ENCODE data around the gene VWA3B. TPM values are rescaled to one million over a fixed set of nuclear protein-coding genes. Genes with fewer than 3 reads are reported as not detected.

The VWA3B gene
- total RNA-seq, 1 donor from 2014 or later: not detected

DNA sequence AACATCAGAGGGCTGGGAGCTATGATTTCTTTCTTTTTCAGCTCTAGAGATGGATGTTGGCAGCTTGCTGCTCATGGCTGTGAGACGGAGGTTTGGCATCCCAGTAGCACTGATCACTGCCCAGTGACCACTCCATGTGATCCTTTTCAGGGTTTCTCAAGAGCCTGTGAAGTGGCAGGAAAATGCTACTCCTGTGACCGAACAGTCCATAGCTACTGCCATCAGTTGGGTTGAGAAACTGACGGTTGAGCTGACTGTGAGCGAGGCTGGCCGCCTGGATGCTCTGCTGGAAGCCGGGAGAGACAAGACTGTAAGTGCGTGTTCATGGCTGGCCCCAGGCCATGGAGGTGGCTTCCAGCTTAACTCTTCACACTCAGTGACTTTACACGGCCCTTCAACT is 34.2 kb downstream of the VWA3B start:
- no peak overlapping the region for H3K4me3 ChIP-seq (ENCODE audit: low read depth, low read length)
- TF ChIP-seq, protein P1, sequence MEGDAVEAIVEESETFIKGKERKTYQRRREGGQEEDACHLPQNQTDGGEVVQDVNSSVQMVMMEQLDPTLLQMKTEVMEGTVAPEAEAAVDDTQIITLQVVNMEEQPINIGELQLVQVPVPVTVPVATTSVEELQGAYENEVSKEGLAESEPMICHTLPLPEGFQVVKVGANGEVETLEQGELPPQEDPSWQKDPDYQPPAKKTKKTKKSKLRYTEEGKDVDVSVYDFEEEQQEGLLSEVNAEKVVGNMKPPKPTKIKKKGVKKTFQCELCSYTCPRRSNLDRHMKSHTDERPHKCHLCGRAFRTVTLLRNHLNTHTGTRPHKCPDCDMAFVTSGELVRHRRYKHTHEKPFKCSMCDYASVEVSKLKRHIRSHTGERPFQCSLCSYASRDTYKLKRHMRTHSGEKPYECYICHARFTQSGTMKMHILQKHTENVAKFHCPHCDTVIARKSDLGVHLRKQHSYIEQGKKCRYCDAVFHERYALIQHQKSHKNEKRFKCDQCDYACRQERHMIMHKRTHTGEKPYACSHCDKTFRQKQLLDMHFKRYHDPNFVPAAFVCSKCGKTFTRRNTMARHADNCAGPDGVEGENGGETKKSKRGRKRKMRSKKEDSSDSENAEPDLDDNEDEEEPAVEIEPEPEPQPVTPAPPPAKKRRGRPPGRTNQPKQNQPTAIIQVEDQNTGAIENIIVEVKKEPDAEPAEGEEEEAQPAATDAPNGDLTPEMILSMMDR (IDR thresholded peaks at IDR 0.05; ENCODE audit: insufficient read depth, low read length, severe bottlenecking): no peak
- no peaks in the 10 kb centered on the region for H3K36me3 ChIP-seq (ENCODE audit: control insufficient read depth, insufficient read depth, low read length)
- DNase-seq (ENCODE audit: low read depth): no peak
- FAIRE-seq: no peak
- H3K27me3 ChIP-seq (ENCODE audit: control insufficient read depth, insufficient read depth, low read length): no peaks in the 10 kb centered on the region

DNA sequence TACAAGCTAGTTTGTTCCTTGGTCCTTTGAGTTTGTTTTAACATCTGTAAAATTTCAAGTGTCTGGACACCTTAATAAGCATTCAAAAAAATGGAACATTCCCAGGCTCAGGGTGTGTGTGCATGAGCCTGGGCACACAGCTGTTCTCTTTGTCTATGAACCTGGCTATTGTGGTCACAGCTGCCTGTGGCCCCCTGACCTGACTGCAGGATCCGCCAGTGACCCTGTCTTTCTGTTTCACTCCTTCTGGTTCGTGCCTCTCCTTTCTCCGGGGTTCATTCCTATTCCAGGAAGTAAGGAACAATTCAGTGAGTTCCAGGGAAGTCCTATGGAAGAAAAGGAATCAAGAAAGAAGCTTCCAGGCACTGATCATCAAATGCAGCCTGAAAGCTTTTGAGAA is 35.6 kb downstream of the VWA3B start:
- Histone ChIP-seq H3K36me3 (ENCODE audit: control insufficient read depth, insufficient read depth, low read length) (no peaks in the 10 kb centered on the region), H3K27me3 (ENCODE audit: control insufficient read depth, insufficient read depth, low read length) (no peaks in the 10 kb centered on the region), H3K4me3 (ENCODE audit: low read depth, low read length) (no peak overlapping the region)
- TF ChIP-seq, protein P1 (IDR thresholded peaks at IDR 0.05; ENCODE audit: insufficient read depth, low read length, severe bottlenecking): no peak
- FAIRE-seq: no peak
- DNase-seq (ENCODE audit: low read depth): no peak

DNA sequence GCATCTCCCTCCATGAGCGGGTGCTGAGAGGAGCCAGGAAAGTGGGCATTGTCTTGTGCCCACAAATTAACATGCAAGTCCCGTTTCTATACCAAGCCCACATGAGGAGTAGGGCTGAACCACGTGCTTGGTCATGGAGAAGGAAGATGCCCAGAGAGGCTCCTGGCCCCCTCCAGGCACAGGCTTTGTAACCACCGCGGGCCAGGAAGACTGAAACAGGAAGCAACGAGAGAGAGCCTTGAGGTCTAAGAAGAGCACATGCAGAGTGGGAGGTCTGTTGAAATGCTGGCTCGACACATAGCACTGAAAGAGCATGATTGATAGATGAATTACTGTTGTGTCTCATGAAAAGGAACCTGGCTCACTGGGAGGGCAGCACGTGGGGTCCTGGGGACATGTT is 36.3 kb downstream of the VWA3B start:
- H3K36me3 ChIP-seq (ENCODE audit: control insufficient read depth, insufficient read depth, low read length): no peaks in the 10 kb centered on the region
- no peaks in the 10 kb centered on the region for H3K27me3 ChIP-seq (ENCODE audit: control insufficient read depth, insufficient read depth, low read length)
- DNase-seq (ENCODE audit: low read depth): no peak
- FAIRE-seq: no peak
- H3K4me3 ChIP-seq (ENCODE audit: low read depth, low read length): no peak overlapping the region
- TF ChIP-seq, protein P1 (IDR thresholded peaks at IDR 0.05; ENCODE audit: insufficient read depth, low read length, severe bottlenecking): no peak

DNA sequence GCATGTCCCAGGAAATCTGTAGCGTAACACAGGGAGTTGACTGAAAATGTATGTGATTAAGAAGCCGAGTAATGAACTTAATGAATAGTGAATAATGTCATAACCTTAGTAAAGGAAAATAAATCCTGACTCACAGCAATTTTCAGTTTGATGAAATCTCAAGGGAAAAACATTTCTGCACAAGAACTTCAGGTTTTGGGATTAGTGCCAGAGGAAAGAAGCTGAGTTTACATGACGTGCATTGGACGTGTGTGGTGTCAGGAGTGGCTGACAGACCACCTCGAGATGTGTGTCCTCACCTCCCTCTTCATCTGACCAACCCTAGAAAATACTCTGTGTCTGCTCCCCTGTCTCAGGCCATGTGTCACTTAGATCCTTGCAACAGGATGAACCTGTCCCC is 39.1 kb downstream of the VWA3B start:
- no peak for FAIRE-seq
- Histone ChIP-seq H3K4me3 (ENCODE audit: low read depth, low read length) (no peak overlapping the region), H3K36me3 (ENCODE audit: control insufficient read depth, insufficient read depth, low read length) (no peaks in the 10 kb centered on the region), H3K27me3 (ENCODE audit: control insufficient read depth, insufficient read depth, low read length) (no peaks in the 10 kb centered on the region)
- no peak for DNase-seq (ENCODE audit: low read depth)
- TF ChIP-seq, protein P1 (IDR thresholded peaks at IDR 0.05; ENCODE audit: insufficient read depth, low read length, severe bottlenecking): no peak

DNA sequence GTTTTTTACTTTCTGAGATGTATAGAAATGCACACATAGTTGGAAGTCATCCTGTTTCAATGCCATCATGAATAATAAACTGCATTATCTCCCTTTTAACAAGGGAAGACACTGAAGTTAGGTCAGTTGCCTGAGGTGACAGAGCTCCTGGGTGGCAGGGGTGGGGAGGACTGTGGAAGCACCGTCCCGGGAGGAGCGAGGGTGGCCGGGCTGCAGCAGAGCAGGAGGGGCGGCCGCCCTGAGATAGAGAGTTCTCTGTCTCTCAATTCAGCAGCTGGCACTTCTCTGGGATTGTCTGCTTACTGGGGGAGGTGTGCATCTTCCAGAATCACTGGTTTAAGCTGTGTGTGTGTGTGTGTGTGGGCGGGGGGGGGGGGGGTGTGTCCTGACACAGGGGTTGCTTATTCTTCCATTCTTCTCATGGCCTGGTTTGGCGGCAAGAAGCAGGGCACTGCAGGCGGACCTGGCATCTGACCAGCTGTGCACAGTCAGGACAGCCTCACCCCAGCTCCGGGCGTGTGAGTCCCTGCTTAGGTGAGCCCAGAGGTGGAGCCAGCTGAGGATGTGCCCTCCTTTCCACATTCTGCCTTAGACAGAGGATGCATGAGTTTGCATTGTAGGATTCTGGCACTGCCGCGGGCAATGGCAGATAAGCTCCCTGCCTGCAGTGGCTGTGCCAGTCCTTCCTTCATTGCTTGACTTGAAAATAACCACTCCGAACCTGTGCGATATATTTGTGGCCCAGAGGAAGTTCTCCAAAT is 40.4 kb downstream of the VWA3B start:
- FAIRE-seq (peak; percentile 95), DNase-seq (ENCODE audit: low read depth) (peak; percentile 59)
- H3K27me3 ChIP-seq (ENCODE audit: control insufficient read depth, insufficient read depth, low read length): no peaks in the 10 kb centered on the region
- TF ChIP-seq, protein P1 (IDR thresholded peaks at IDR 0.05; ENCODE audit: insufficient read depth, low read length, severe bottlenecking): no peak
- H3K36me3 ChIP-seq (ENCODE audit: control insufficient read depth, insufficient read depth, low read length): no peaks in the 10 kb centered on the region
- H3K4me3 ChIP-seq (ENCODE audit: low read depth, low read length): no peak overlapping the region

Data from bronchial epithelial cell (primary cell).